RPMI7951 (cell line): ENCODE data around the gene ARL6IP5. TPM values are rescaled to one million over a fixed set of nuclear protein-coding genes. Genes with fewer than 3 reads are reported as not detected.

Source experiments
- DNase-seq: peaks from one replicate; pipeline ENCODE4 v3.0.0-alpha.2; 2012; ENCODE audit warnings: low read depth
- total RNA-seq: library from RNA; depleted of rRNA; stranded (reverse); fragments of >200 nt; shearing (Covaris generic); gene quantifications from 2 replicates; pipeline ENCODE4 v1.2.3, GENCODE V29; 2014

Gene ARL6IP5
- total RNA-seq, 1 experiment from 2014 or later: 167 TPM

DNA sequence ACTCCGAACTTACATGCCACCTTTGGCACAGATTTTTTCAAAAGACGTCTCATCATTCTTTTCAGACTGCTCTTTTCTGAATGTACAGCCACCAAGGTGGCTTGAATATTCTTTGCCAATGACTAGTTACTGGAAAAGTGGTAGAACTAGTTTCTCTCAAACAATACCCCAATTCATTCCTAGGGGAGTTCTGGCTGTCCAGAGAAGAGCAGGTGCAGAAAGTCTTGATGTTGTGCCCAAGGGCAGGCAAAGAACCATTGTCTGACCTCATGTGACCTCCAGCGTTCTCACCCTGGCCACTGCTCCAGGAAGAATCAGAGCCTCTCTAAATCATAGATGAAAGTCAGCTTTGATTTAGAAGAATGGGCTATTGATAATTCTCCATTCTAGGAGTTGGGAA lies 32.2 kb downstream of the ARL6IP5 start:
- DNase-seq: no peak

DNA sequence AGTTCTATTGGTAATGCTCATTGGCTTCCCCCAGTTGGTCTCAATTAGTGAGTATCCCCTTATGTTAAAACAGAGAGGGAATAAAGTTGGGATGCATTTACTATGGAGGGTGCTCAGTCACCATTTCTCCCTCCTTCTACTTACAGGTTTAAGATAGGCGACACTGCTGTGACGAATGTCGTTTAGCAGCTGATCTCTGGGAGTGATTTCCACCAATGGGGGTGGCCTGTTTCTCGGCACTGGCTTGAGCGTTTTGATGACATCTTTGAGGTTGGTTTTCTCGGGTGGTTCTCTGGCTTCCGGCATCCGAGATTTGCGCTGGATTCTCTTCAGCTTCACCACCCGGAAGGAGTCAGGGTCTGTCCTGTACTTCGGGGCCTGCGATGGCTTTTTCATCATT lies 33.8 kb downstream of the ARL6IP5 start:
- no peak for DNase-seq

GRCh38 chr3:69119138-69119537 lies 34.4 kb downstream of the ARL6IP5 start:
- no peak for DNase-seq

DNA sequence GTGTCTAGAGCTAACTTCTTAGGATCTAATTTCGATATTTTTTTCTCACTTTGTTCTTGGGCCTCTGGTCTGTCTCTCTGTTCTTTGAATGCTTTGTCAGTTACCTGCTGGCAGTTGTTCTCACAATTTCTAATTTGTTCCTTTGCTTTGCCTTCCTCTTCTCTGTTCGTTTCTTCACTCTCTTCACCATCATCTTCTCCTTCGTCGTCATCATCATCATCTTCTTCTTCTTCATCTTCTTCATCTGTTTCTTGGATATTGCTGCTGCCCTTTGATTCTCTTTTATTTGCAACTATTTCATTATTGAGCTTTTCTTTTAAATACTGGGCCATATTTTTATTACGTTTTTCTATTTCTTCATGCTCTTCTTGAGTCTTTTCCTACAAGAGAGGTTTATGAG lies 34.9 kb downstream of the ARL6IP5 start:
- DNase-seq: no peak

DNA sequence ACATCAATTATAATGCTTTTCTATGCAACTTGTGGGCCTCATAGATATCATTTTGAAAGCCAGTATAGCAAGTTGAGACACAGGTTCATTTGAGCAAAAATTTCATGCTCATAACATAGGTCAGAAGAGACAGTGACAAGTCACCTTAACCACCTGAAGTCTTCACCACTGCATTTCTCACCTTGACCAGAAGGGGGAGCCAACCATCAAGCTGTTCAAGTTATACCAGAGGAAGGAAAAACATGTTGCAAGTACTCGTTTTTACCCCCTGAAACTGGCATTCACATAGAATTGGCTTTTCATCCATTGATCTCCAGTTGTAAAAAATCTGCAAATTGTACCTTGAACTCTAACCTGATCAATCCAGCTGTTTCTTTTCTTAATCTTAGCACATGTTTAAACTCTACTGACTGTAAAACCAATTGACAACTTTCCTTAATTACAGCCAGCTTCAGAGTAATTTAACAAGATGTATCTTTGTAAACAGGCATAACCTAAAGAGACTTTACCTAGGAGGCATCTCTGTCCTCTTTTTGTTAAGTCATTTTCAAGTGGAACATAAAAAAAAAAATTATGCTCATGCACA lies 36.2 kb downstream of the ARL6IP5 start:
- DNase-seq: peak; percentile 69

GRCh38 chr3:69121513-69121912 lies 36.8 kb downstream of the ARL6IP5 start:
- DNase-seq: no peak

DNA sequence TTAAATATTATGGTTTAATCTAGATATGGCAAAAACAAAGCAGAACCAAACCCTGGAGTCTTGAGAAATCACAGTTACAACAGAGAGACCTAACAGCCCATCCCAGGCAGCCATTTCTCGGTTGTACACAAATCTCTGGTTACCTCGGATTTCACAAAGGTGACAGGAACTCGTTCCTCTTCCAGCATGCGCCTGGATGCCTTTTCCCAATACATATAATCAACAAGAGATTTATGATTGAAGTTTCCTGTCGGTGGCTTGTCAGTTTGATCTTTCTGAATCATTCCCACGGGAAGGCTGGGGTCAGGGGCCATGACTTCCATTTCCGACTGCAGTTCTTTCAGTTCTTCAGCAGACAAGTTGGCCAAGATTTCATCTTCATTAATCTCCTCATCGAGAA lies 37.2 kb downstream of the ARL6IP5 start:
- DNase-seq: no peak

GRCh38 chr3:69122403-69122802 lies 37.7 kb downstream of the ARL6IP5 start, which contains the start of gene LMOD3:
LMOD3 (minus strand) TSS chr3:69122595; CDS start chr3:69122386, 209 bp downstream.
- no peak for DNase-seq

DNA sequence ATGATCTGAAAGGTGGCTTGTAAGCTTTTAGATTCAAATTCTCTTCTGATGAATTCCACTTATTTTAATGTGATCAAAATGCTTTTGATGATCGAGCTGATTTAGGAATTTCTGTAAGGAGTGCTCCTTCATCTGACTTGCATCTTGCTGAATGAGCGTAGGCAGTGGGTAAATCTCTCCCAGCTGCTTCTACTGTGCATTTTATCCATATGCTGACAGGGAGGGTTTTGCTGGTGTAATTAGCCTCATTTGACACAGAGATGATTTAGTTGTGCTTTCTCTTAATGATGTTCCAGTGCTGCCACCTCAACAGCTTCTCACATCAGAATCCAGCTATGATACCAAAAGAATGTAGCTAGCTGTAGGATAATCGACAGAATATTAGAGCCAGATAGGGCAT lies 41.5 kb downstream of the ARL6IP5 start:
- DNase-seq: no peak

- DNase-seq: no peak
Observed at GRCh38 chr3:69126999-69127398, 42.3 kb downstream of the ARL6IP5 start.

DNA sequence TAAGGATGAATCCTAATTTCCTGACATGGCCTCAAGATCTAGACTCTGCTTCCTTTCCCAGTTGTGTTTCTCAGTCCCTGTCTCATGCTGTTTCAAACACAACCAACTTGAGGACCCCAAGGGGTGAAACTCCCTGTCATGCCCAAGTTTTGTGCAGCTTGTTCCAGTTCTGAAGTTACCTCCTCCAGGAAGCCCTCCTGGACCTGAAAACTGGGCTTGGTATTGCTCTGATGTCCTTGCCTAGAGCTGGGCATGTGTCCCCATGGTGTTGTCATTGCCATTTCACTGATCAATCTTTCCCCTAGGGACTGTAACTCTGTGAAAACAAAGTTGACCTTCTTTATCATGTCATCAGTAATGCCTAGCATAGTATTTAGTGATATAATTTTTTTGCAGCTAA lies 43.8 kb downstream of the ARL6IP5 start:
- DNase-seq: no peak

DNA sequence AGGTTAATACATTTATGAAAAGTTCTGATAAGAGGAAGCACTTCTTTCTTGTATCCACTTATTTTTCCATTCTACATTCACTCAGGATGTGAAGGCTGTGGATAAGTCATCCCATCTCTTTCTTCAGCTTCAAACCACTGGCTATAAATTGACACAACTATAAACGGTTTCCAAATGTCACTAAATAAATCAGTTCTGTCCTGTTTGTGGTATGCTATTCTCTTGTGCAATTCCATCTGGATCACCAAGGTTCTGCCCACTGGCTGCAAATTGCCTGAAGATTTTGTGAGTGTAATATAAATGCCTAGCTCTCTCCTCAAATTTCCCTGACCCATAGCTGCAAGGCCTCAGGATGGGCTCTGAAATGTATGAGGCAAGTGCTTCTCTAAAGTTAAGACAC lies 44.8 kb downstream of the ARL6IP5 start:
- peak; percentile 7 for DNase-seq

DNA sequence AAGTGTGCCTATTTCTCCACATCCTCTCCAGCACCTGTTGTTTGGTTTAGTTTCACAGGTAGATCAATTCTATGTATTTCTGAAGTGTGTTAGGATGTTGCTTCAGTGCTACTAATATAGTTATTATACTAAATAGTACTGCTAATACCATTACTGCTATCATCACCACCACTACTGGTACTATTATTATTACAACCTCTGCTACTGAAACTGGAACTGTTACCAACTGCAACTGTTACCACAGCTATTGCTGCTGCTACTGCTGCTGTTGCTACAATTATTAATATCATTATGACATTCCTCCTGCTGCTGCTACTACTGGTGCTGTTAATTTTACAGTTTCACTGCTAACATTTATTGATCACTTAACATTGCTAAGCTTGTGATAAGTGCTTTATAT lies 46.0 kb downstream of the ARL6IP5 start:
- no peak for DNase-seq

GRCh38 chr3:69137005-69137404 lies 52.3 kb downstream of the ARL6IP5 start:
- no peak for DNase-seq

- no peak for DNase-seq
Observed at GRCh38 chr3:69137412-69137811, 52.7 kb downstream of the ARL6IP5 start.

GRCh38 chr3:69141313-69141712 lies 56.6 kb downstream of the ARL6IP5 start:
- DNase-seq: no peak

GRCh38 chr3:69142090-69142489 lies 57.4 kb downstream of the ARL6IP5 start:
- peak; percentile 4 for DNase-seq

- no peak for DNase-seq
Observed at GRCh38 chr3:69142797-69143454, 58.2 kb downstream of the ARL6IP5 start.

GRCh38 chr3:69143612-69144011 lies 58.9 kb downstream of the ARL6IP5 start:
- peak; percentile 16 for DNase-seq

- peak; percentile 2 for DNase-seq
Observed at GRCh38 chr3:69144631-69145245, 60.0 kb downstream of the ARL6IP5 start.

DNA sequence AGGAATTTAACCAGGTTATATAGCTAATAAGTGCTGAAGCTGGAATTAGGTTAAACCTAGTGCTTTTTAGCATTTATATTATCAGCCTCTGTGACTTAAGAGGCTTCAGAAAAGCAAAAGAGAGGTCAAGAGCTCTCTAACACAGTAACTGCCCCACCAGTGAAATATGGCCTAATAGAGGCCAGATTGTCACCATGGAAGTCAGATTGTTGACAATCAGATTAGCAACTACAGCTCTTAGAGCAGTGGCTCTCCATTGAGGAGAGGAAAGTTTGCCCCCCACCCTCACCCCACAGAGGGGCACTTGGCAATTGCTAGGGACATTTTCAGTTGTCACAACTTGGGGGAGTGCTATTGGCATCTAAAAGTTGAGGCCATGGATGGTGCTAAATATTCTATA lies 61.0 kb downstream of the ARL6IP5 start:
- no peak for DNase-seq

DNA sequence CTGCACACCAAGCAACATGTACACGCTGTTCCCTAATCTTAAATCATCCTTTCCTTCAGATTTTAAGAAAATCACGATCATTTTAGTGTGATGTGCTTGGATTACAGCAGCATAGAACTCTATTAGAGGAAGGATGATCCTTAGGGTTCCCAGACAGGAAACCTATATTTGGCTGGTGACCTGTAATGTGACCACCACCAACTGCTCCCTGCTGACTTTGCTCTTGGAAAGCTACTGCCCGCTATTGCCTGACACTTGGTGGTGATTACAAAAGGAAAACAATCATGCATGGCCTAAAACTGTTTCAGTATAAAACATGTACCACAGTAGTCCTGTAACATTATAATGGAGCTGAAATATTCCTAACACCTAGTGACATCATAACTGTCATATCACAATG lies 64.8 kb downstream of the ARL6IP5 start:
- no peak for DNase-seq
